Osteoblast (primary cell): ENCODE data around the gene ENKD1. TPM values are rescaled to one million over a fixed set of nuclear protein-coding genes. Genes with fewer than 3 reads are reported as not detected.

Experiments
- DNase-seq: peaks from one replicate; pipeline ENCODE4 v3.0.0; 2011; ENCODE audit warnings: low spot score, mixed read lengths; ENCODE audit not compliant: insufficient read length; ENCODE audit errors: missing footprints
- H2AFZ ChIP-seq: 2 replicates; pipeline ENCODE4 v1.6.0; 2011; ENCODE audit warnings: mild to moderate bottlenecking, low read length
- H3K27ac ChIP-seq: 2 replicates; pipeline ENCODE4 v1.5.1; 2011; ENCODE audit warnings: mild to moderate bottlenecking, low read depth, low read length, moderate library complexity
- H3K27me3 ChIP-seq: 2 replicates; pipeline ENCODE4 v1.6.0; 2012; ENCODE audit warnings: mild to moderate bottlenecking, control low read depth, inconsistent platforms, low read length, moderate library complexity; ENCODE audit not compliant: insufficient read depth
- H3K36me3 ChIP-seq: 2 replicates; pipeline ENCODE4 v1.5.1; 2011; ENCODE audit warnings: mild to moderate bottlenecking, low read length, control low read depth, moderate library complexity; ENCODE audit not compliant: insufficient read depth
- H3K4me1 ChIP-seq: 2 replicates; pipeline ENCODE4 v1.5.1; 2011; ENCODE audit warnings: mild to moderate bottlenecking, low read length, control low read depth, moderate library complexity; ENCODE audit not compliant: insufficient read depth
- H3K4me2 ChIP-seq: 2 replicates; pipeline ENCODE4 v1.6.0; 2011; ENCODE audit warnings: mild to moderate bottlenecking, low read length; ENCODE audit not compliant: insufficient read depth
- H3K4me3 ChIP-seq: fragments of 200-600 bp; sonication (generic); 3 replicates; pipeline ENCODE4 v1.5.1; 2012; ENCODE audit warnings: mild to moderate bottlenecking, low read length, inconsistent platforms; ENCODE audit not compliant: insufficient read depth
- H3K79me2 ChIP-seq: 2 replicates; pipeline ENCODE4 v1.6.0; 2012; ENCODE audit warnings: mild to moderate bottlenecking, low read length, control low read depth, inconsistent platforms; ENCODE audit not compliant: insufficient read depth
- H3K9me3 ChIP-seq: 2 replicates; pipeline ENCODE4 v1.5.1; 2011; ENCODE audit warnings: low read depth, low read length, control low read depth
- H4K20me1 ChIP-seq: 2 replicates; pipeline ENCODE4 v1.6.0; 2012; ENCODE audit warnings: mild to moderate bottlenecking, low read length, control low read depth; ENCODE audit not compliant: insufficient read depth
- CTCF ChIP-seq: IDR thresholded peaks from 2 replicates; pipeline ENCODE4 v1.5.1; 2011; ENCODE audit warnings: mild to moderate bottlenecking, low read depth, low read length, moderate library complexity; ENCODE audit errors: extremely low read depth
- total RNA-seq: library from RNA; depleted of rRNA; stranded (reverse); fragments of >200 nt; gene quantifications from 2 replicates; pipeline ENCODE4 v1.2.3, GENCODE V29; 2012

Gene ENKD1
- total RNA-seq: 13.3 and 15.9 TPM in 2 replicates

- no peak for TF ChIP-seq CTCF
- Histone ChIP-seq H2AFZ (peak within 1 kb of the TSS; percentile 84), H3K4me1 (peaks cover 15% of the 10 kb centered on the region), H3K4me2 (peak within 1 kb of the TSS; percentile 85), H4K20me1 (no peaks in the 10 kb centered on the region), H3K36me3 (peaks cover 5% of the 10 kb centered on the region), H3K4me3 (peak within 1 kb of the TSS; percentile 85), H3K27ac (peak within 1 kb of the TSS; percentile 73), H3K79me2 (peaks cover 4% of the 10 kb centered on the region), H3K9me3 (no peaks in the 10 kb centered on the region), H3K27me3 (no peaks in the 10 kb centered on the region)
- DNase-seq: peak; percentile 98
These were observed at the start of gene ENKD1, which contains the start of gene C16orf86 for GRCh38 chr16:67666559-67667452. Gene ENKD1 (minus strand): TSS chr16:67666750. CDS start chr16:67666442, 308 bp downstream. Gene C16orf86 (plus strand): TSS chr16:67666814. CDS start chr16:67666971, 157 bp downstream.

GRCh38 chr16:67716097-67716496 lies 49.5 kb upstream of the ENKD1 start:
- TF ChIP-seq CTCF: no peak
- peaks cover 4% of the 10 kb centered on the region for H3K36me3 ChIP-seq

GRCh38 chr16:67714522-67714921 lies 48.0 kb upstream of the ENKD1 start:
- no peak for TF ChIP-seq CTCF
- H3K79me2 ChIP-seq: peaks cover 83% of the 10 kb centered on the region

More at GRCh38 chr16:67716097-67716496, 49.5 kb upstream of the ENKD1 start:
- Histone ChIP-seq H3K4me3 (no peak overlapping the region), H3K27ac (no peak overlapping the region), H3K9me3 (no peaks in the 10 kb centered on the region), H4K20me1 (peaks cover 20% of the 10 kb centered on the region), H3K79me2 (peaks cover 71% of the 10 kb centered on the region), H3K4me1 (peaks cover 22% of the 10 kb centered on the region), H3K4me2 (no peak overlapping the region), H3K27me3 (no peaks in the 10 kb centered on the region), H2AFZ (no peak overlapping the region)
- no peak for DNase-seq

GRCh38 chr16:67713647-67714273 lies 47.2 kb upstream of the ENKD1 start:
- TF ChIP-seq CTCF: no peak
- H2AFZ ChIP-seq: no peak overlapping the region
- no peak overlapping the region for H3K27ac ChIP-seq
- H3K9me3 ChIP-seq: no peaks in the 10 kb centered on the region
- H3K4me3 ChIP-seq: no peak overlapping the region
- peaks cover 83% of the 10 kb centered on the region for H3K79me2 ChIP-seq
- DNase-seq: no peak
- H4K20me1 ChIP-seq: peaks cover 34% of the 10 kb centered on the region
- peaks cover 4% of the 10 kb centered on the region for H3K36me3 ChIP-seq
- peaks cover 14% of the 10 kb centered on the region for H3K4me1 ChIP-seq
- no peak overlapping the region for H3K4me2 ChIP-seq
- no peaks in the 10 kb centered on the region for H3K27me3 ChIP-seq

More at GRCh38 chr16:67714522-67714921, 48.0 kb upstream of the ENKD1 start:
- no peak overlapping the region for H3K4me2 ChIP-seq
- peaks cover 4% of the 10 kb centered on the region for H3K36me3 ChIP-seq
- H3K4me1 ChIP-seq: peaks cover 13% of the 10 kb centered on the region
- H3K27ac ChIP-seq: no peak overlapping the region
- H3K4me3 ChIP-seq: no peak overlapping the region
- no peak for DNase-seq
- H3K9me3 ChIP-seq: no peaks in the 10 kb centered on the region
- H4K20me1 ChIP-seq: peaks cover 26% of the 10 kb centered on the region
- no peak overlapping the region for H2AFZ ChIP-seq
- H3K27me3 ChIP-seq: no peaks in the 10 kb centered on the region
